Neuron (in vitro differentiated cells): Measurements from ENCODE around the gene ARL13B.
"Not testable (repeated sequence)": the region's sequence is repeated elsewhere in the genome, so short reads cannot be mapped to it uniquely, and the experiment has no call there.

ENCODE experiments used
- H2AFZ ChIP-seq: one replicate; pipeline ENCODE4 v1.6.1; 2013; ENCODE audit warnings: low read depth, mild to moderate bottlenecking, inconsistent platforms, low read length, moderate library complexity
- H3K27me3 ChIP-seq: one replicate; pipeline ENCODE4 v1.6.1; 2013; ENCODE audit warnings: low read length; ENCODE audit not compliant: insufficient read depth
- H3K36me3 ChIP-seq: one replicate; pipeline ENCODE4 v1.6.1; 2013; ENCODE audit warnings: low read length; ENCODE audit not compliant: insufficient read depth
- H3K4me1 ChIP-seq: one replicate; pipeline ENCODE4 v1.6.1; 2013; ENCODE audit warnings: low read length; ENCODE audit not compliant: insufficient read depth
- H3K4me3 ChIP-seq: 2 replicates; pipeline ENCODE4 v1.5.1; 2013; ENCODE audit warnings: mild to moderate bottlenecking, low read length, moderate library complexity
- H3K9me3 ChIP-seq: one replicate; pipeline ENCODE4 v1.6.1; 2013; ENCODE audit warnings: low read length

ARL13B gene

DNA sequence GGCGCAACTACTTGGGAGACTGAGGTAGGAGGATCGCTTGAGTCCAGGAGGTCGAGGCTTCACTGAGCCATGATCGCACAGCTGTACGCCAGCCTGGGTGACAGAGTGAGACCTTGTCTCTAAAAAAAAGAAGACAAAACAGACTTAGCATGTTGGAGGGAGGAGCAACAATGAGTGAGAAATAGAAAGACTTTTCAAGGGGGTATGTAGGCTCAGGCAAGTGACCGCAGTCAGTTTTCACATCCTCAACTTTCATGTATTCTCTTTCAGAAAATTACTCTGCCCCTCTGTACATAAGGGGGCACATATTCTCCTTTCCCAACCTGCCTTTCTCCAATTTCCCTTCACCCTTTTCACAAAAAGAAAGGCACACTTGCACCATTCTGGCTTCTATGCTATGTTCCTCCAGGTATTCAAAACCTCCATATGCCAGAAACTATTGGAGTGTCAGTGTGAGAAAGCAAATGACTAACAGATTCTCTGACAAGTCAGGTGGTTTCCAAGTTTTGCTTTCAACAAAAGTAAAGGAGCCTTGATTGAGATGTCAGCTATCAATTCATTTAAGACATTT lies 90.5 kb downstream of the ARL13B start:
- Histone ChIP-seq H3K4me3 (no peak overlapping the region), H3K9me3 (peaks cover 4% of the 10 kb centered on the region), H3K4me1 (no peaks in the 10 kb centered on the region), H3K36me3 (peaks cover 21% of the 10 kb centered on the region), H3K27me3 (no peaks in the 10 kb centered on the region), H2AFZ (no peak overlapping the region)

DNA sequence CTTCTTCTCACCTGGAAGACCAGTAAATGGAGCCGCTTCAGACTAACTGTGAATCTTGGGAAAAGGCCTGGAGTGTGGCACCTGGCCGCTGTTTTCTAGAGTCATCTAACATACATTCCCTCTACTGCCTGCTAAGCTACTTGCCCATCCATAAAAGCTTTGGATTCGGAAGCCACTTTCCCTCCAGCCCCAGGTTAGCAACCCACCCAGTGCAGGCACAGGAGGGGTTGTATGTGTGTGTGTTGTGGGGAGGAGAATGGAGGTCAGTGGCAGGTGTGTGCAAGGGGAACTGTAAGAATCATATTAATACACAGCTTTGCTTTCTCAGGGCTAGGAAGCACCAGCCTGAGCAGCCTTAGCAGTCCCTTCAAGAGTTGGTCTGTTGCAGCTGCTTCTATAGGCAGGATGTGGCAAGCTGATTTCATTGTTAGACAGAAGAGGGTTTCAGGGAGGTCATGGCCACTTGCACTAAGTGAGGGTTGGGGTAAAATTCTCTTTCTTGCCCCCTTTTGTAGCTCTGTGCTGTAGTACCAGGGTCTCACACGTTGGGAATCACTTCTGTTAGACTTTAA lies 91.8 kb downstream of the ARL13B start:
- H3K4me3 ChIP-seq, result no peak overlapping the region
- no peaks in the 10 kb centered on the region for H3K27me3 ChIP-seq
- H3K4me1 ChIP-seq, result no peaks in the 10 kb centered on the region
- peaks cover 24% of the 10 kb centered on the region for H3K36me3 ChIP-seq
- peaks cover 8% of the 10 kb centered on the region for H3K9me3 ChIP-seq
- no peak overlapping the region for H2AFZ ChIP-seq

DNA sequence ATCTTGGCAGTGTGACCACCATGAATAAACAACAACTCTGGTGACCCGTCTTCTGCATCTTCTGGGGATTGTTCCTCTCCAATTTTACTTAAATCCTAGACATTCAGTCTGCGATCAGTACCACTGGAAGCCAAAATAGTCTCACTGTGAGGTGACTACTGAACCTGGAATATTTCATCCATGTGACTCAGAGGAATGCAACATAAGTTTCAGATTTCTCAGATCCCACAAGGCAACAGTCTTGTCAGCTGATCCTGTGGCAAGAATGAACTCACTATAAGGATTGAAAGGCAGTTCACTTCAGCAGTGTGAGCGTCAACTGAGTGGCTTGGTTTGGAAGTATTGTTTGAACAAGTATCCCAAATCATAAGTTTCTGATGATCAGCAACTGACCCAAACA lies 96.1 kb downstream of the ARL13B start:
- Histone ChIP-seq H3K36me3 (peaks cover 14% of the 10 kb centered on the region), H3K9me3 (peaks cover 8% of the 10 kb centered on the region), H2AFZ (no peak overlapping the region), H3K4me1 (no peaks in the 10 kb centered on the region), H3K27me3 (no peaks in the 10 kb centered on the region), H3K4me3 (no peak overlapping the region)

DNA sequence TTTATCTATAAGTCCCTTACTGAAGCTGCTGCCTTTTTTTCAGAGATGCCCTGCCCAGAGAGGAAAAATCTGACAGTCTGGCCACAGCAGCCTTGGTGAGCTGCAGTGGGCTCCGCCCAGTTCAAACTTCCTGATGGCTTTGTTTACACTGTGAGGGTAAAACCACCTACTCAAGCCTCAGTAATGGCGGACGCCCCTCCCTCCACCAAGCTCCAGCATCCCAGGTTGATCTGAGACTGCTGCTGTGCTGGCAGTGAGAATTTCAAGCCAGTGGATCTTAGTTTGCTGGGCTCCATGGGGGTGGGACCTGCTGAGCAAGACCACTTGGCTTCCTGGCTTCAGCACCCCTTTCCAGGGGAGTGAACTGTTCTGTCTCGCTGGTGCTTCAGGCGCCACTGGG lies 100.6 kb downstream of the ARL13B start:
- H3K9me3 ChIP-seq, H3K27me3 ChIP-seq, H3K4me1 ChIP-seq, H3K4me3 ChIP-seq, H2AFZ ChIP-seq: not testable (repeated sequence)
- peaks cover 17% of the 10 kb centered on the region for H3K36me3 ChIP-seq

DNA sequence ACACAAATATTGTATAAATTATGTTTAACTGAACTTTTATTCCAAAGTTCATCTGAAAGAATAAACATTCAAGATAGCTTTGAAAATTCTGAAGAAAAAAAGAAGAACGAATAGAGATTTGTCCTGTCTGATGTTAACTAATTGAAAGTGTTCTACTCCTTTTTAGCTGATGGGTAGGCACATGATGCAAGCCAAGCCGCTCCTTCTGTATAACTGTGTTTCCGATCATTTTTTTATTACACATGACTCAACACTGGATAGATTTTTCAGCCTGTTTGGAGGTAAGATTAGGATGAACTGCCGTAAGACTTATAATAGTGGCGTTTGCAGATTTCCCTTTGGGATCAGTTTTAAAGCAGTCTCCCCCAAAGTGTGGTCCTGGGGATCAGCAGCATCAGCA lies 101.9 kb downstream of the ARL13B start:
- H3K9me3 ChIP-seq, result peaks cover 2% of the 10 kb centered on the region
- no peaks in the 10 kb centered on the region for H3K4me1 ChIP-seq
- no peaks in the 10 kb centered on the region for H3K27me3 ChIP-seq
- H3K4me3 ChIP-seq, result no peak overlapping the region
- no peak overlapping the region for H2AFZ ChIP-seq
- H3K36me3 ChIP-seq, result peaks cover 19% of the 10 kb centered on the region

DNA sequence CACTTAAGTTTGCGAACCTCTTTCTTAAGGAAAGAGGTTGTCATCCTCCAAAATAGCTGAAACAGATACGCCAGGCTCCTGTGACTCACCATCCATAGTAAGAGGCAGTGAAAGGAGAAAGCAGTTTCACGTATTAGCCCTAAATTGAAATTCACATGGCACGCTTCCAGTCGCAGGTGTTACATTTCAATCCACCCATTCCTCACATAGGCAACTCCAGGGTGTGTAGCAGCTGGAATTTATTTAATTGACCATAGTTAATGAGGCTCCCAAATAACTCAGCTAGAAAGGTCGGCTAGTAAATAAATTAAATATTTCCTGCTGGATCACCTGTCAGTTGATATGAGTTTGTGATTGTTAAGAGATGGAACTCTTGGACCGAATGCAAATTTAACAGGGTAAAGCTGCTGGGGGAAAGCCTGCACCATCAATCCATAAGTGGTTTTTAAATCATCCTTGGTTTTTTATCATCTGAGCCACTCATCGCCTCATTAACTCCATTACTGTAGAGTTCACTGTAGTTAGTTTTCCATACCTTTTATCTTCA lies 102.5 kb downstream of the ARL13B start:
- H3K9me3 ChIP-seq, result no peaks in the 10 kb centered on the region
- H3K4me3 ChIP-seq, result no peak overlapping the region
- H3K4me1 ChIP-seq, result no peaks in the 10 kb centered on the region
- H2AFZ ChIP-seq, result no peak overlapping the region
- no peaks in the 10 kb centered on the region for H3K27me3 ChIP-seq
- peaks cover 21% of the 10 kb centered on the region for H3K36me3 ChIP-seq

DNA sequence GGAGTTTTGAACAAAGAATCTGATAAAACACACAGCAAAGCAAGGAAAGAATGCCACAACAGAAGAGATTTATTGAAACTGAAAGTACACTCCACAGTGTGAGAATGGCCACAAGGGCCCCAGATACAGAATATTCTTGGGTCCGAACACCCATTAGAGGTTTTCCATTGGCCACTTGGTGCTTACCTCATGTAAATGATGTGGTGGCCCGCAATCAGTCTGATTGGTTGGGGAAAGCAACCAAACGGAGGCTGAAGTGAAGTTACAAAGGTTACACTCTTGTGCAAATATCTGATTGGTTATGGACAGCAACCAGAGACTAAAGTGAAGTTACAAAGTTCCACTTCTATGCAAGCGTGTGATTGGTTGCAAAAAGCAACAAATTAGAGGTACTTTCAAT lies 103.3 kb downstream of the ARL13B start:
- Histone ChIP-seq H3K36me3 (peaks cover 21% of the 10 kb centered on the region), H3K9me3 (no peaks in the 10 kb centered on the region), H3K27me3 (no peaks in the 10 kb centered on the region), H3K4me3 (no peak overlapping the region), H2AFZ (no peak overlapping the region), H3K4me1 (no peaks in the 10 kb centered on the region)

DNA sequence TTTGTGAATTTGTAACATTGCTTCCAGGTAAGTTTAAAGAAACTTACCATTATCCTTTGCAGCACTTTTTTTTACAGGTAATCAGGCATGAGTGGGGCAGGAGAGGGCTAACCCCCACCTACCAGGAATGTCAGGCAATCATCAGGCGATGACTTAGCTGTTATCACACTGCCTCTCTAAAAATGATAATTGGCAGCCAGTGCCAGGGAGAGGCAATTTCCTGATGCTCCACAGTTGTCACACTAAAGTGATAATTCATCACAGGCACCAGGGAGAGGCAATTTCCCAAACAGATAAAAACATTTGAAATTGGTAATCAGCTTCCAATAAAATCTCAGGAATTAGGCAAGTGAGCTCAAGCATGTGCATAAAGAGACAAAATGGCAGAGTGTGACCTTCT lies 109.2 kb downstream of the ARL13B start:
- Histone ChIP-seq H2AFZ (no peak overlapping the region), H3K27me3 (no peaks in the 10 kb centered on the region), H3K36me3 (peaks cover 37% of the 10 kb centered on the region), H3K9me3 (no peaks in the 10 kb centered on the region), H3K4me3 (no peak overlapping the region), H3K4me1 (no peaks in the 10 kb centered on the region)

DNA sequence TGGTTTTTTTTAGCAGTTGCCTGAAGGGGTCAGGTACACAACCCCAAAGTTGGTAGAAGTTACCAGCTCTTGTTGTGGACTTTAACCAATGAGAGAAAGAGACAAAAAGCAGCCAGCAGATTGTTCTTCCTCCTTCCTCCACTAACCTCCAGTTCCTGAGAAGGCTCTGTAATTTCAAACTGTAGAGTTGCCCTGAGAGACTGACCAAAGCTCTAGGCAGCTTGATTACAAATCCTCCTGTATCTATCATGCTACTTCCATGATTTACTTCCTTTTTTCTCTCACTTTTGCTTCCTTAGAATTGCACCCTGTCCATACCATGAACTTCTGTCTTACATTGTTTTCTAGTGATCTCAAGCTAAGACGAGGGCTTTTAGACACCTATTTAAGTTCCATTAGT lies 112.1 kb downstream of the ARL13B start:
- H3K4me1 ChIP-seq, result no peaks in the 10 kb centered on the region
- H3K4me3 ChIP-seq, result no peak overlapping the region
- no peaks in the 10 kb centered on the region for H3K9me3 ChIP-seq
- H3K27me3 ChIP-seq, result no peaks in the 10 kb centered on the region
- H2AFZ ChIP-seq, result no peak overlapping the region
- H3K36me3 ChIP-seq, result peaks cover 41% of the 10 kb centered on the region

DNA sequence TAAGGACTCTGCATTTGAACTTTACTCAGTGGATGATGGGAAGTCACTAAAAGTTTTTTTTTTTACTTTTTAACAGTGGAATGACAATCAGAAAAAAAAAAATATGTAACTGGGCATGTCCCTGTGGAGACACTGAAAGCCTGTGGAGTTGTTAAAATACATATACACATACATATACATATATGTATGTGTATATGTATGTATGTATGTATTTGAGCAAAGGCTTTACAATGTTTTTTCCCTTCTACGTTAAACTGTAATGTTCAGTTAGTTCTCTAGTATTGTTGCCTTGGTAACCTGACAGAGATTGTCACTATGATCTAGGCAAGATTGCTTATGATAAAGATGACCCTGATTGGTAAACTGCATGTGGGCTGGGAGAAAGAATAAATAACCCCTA lies 113.2 kb downstream of the ARL13B start:
- Histone ChIP-seq H3K27me3 (no peaks in the 10 kb centered on the region), H3K9me3 (no peaks in the 10 kb centered on the region), H2AFZ (no peak overlapping the region), H3K4me3 (no peak overlapping the region), H3K36me3 (peaks cover 49% of the 10 kb centered on the region), H3K4me1 (no peaks in the 10 kb centered on the region)

DNA sequence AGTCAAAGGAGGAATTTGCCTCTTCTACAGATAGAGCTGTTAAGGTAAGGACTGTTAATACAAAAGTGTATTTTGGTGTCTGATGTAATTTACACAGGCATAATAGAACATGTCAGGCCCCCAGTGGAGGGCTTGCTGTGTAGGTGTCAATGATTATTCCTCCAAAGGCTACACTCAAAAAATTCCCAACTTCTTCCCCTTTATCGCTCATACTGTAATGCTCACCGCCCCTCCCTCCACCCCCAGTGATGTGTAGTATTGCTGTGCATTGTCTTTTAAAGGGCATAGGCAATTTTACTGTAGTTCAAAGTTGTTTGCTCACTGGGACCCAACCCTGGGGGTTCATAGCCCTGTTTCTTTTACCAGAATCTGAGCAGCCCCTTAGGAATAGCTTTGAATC lies 115.2 kb downstream of the ARL13B start:
- no peaks in the 10 kb centered on the region for H3K9me3 ChIP-seq
- peaks cover 58% of the 10 kb centered on the region for H3K36me3 ChIP-seq
- H3K4me3 ChIP-seq, result no peak overlapping the region
- H2AFZ ChIP-seq, result no peak overlapping the region
- H3K27me3 ChIP-seq, result no peaks in the 10 kb centered on the region
- H3K4me1 ChIP-seq, result no peaks in the 10 kb centered on the region

DNA sequence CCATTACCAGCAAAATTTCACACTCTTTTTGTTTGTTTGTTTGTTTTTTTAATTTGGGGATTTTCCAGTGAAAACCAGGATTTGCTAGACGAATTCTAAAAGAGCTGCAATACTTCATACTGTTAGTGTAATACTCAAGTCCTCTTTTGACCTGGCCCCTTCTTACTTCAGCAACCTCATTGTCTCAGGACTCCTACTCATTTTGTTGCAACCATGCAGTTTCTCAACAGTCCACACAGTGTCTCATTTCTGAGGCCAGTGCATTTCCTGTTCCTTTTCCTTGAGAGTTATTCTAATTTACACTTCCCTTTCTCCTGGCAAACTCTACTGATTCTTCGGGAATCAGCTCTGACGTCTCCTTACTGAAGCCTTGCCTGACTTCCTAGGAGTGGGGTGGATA lies 118.5 kb downstream of the ARL13B start:
- H3K4me3 ChIP-seq, result no peak overlapping the region
- H3K4me1 ChIP-seq, result no peaks in the 10 kb centered on the region
- no peaks in the 10 kb centered on the region for H3K9me3 ChIP-seq

DNA sequence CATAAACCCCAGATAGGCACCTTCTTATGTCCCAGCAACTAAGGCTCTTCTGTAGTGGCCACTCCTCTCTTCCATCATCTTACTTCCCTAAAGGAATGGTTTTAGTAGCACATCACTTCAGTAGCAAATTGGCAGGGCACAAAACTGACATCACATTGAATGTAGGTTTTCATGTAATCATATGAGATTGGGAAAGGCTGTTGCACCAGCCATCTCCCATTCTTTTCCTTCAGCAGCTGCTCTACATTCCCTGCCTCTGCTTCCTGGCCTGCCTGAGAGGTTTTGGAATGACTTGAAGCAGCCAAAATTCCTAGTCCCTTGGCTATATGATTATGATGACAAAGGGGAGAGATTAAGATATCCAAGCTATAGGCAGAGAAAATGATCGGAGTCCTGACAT lies 119.4 kb downstream of the ARL13B start:
- no peak overlapping the region for H2AFZ ChIP-seq
- no peak overlapping the region for H3K4me3 ChIP-seq
- H3K9me3 ChIP-seq, result no peaks in the 10 kb centered on the region
- H3K27me3 ChIP-seq, result no peaks in the 10 kb centered on the region
- no peaks in the 10 kb centered on the region for H3K4me1 ChIP-seq
- H3K36me3 ChIP-seq, result peaks cover 62% of the 10 kb centered on the region

More for the DNA sequence above, 118.5 kb downstream of the ARL13B start:
- H3K36me3 ChIP-seq, result peaks cover 59% of the 10 kb centered on the region
- H2AFZ ChIP-seq, result no peak overlapping the region
- no peaks in the 10 kb centered on the region for H3K27me3 ChIP-seq

DNA sequence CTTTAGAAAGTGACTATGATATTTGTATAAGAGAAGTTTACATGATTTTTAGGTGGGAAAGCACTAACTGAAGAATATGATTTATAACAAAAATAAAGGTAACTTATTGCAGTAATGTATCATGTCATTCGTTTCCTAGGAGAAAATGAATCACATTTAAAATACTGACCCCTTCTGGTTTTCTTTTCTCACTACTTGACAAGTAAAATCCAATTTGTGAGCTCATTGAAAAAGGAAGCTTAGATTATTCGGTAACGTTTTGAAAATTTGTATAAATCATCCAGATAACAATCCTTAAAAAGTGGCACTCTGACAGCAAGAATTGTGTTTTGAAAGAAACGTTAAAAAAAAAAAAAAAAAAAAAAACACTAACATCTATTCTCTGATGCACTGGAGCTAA lies 121.9 kb downstream of the ARL13B start:
- Histone ChIP-seq H3K27me3 (no peaks in the 10 kb centered on the region), H3K4me1 (no peaks in the 10 kb centered on the region), H2AFZ (no peak overlapping the region), H3K4me3 (no peak overlapping the region), H3K36me3 (peaks cover 55% of the 10 kb centered on the region), H3K9me3 (no peaks in the 10 kb centered on the region)
